Measurements from ENCODE around the gene ABHD11. TPM values are rescaled to one million over a fixed set of nuclear protein-coding genes. Genes with fewer than 3 reads are reported as not detected.
A peak's percentile ranks its signal among the peaks of the same experiment; 100 is the strongest.
"Not testable (repeated sequence)": the region's sequence is repeated elsewhere in the genome, so short reads cannot be mapped to it uniquely, and the experiment has no call there.

Gene ABHD11
- total and polyA plus RNA-seq, 5 donors from 2014 or later = 14.5 to 19.3 (median 17.2) TPM

DNA sequence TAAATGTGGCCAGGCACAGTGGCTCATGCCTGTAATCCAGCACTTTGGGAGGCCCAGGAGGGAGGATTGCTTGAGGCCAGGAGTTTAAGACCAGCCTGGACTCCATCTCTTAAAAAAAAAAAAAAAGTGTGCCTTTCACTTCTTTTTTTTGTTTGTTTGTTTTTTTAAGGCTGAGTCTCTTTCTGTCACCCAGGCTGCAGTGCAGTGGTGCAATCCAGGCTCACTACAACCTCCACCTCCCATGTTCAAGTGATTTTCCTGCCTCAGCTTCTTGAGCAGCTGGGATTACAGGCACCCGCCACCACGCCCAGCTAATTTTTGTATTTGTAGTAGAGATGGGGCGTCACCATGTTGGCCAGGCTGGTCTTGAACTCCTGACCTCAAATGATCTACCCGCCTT, 16.4 kb downstream of the ABHD11 start:
- not testable (repeated sequence) for H3K9me3 Mint-ChIP-seq; H3K4me3 ChIP-seq (ENCODE audit: low read depth, low read length); H3K27ac Mint-ChIP-seq; H3K36me3 ChIP-seq (ENCODE audit: control insufficient read depth, insufficient read depth, low read length); H3K27ac ChIP-seq (ENCODE audit: insufficient read depth, low read length, poor library complexity, severe bottlenecking); ATAC-seq (ENCODE audit: low read depth in 2 of 2); H3K36me3 Mint-ChIP-seq; H3K9me3 ChIP-seq (ENCODE audit: control insufficient read depth in 2 of 2, low read length in 2 of 2); H3K27me3 ChIP-seq (ENCODE audit: control insufficient read depth, insufficient read depth, low read length); DNase-seq
- H3K4me3 Mint-ChIP-seq = peak overlapping the region in 2 of 4 donors; percentile 7 to 93
- peaks cover 27% of the 10 kb centered on the region for H3K4me1 ChIP-seq (ENCODE audit: control insufficient read depth, insufficient read depth, low read length, poor library complexity, severe bottlenecking)
- peaks cover 0 to 20% (median 14%) of the 10 kb centered on the region in 4 donors for H3K4me1 Mint-ChIP-seq
- peaks cover 16% of the 10 kb centered on the region for H3K27me3 Mint-ChIP-seq

GRCh38 chr7:73721377-73721817, 17.2 kb downstream of the ABHD11 start:
- Histone ChIP-seq H3K36me3 (ENCODE audit: control insufficient read depth, insufficient read depth, low read length) (no peaks in the 10 kb centered on the region), H3K27ac (ENCODE audit: insufficient read depth, low read length, poor library complexity, severe bottlenecking) (no peak overlapping the region), H3K4me3 (ENCODE audit: low read depth, low read length) (no peak overlapping the region), H3K9me3 (ENCODE audit: control insufficient read depth in 2 of 2, low read length in 2 of 2) (no peaks in the 10 kb centered on the region), H3K27me3 (ENCODE audit: control insufficient read depth, insufficient read depth, low read length) (peaks cover 3% of the 10 kb centered on the region), H3K4me1 (ENCODE audit: control insufficient read depth, insufficient read depth, low read length, poor library complexity, severe bottlenecking) (peaks cover 27% of the 10 kb centered on the region)
- DNase-seq = no peak
- Mint-ChIP-seq H3K9me3 (no peaks in the 10 kb centered on the region), H3K4me3 (peak overlapping the region; percentile 48 to 93 (median 82)), H3K36me3 (no peaks in the 10 kb centered on the region), H3K4me1 (peaks cover 0 to 25% (median 16%) of the 10 kb centered on the region in 4 donors), H3K27ac (peak overlapping the region in 1 of 3 donors; percentile 33), H3K27me3 (peaks cover 16% of the 10 kb centered on the region)
- ATAC-seq (ENCODE audit: low read depth in 2 of 2) = no peak

- H3K4me1 Mint-ChIP-seq = peaks cover 0 to 31% (median 17%) of the 10 kb centered on the region in 4 donors
- not testable (repeated sequence) for H3K9me3 Mint-ChIP-seq; ATAC-seq (ENCODE audit: low read depth in 2 of 2); H3K27me3 ChIP-seq (ENCODE audit: control insufficient read depth, insufficient read depth, low read length); H3K27ac ChIP-seq (ENCODE audit: insufficient read depth, low read length, poor library complexity, severe bottlenecking); H3K36me3 Mint-ChIP-seq; H3K9me3 ChIP-seq (ENCODE audit: control insufficient read depth in 2 of 2, low read length in 2 of 2); DNase-seq; H3K36me3 ChIP-seq (ENCODE audit: control insufficient read depth, insufficient read depth, low read length); H3K4me3 ChIP-seq (ENCODE audit: low read depth, low read length)
- H3K4me3 Mint-ChIP-seq = peak overlapping the region; percentile 86 to 93 (median 91)
- H3K27me3 Mint-ChIP-seq = peaks cover 16% of the 10 kb centered on the region
- peak overlapping the region; percentile 32 to 96 (median 65) for H3K27ac Mint-ChIP-seq
- H3K4me1 ChIP-seq (ENCODE audit: control insufficient read depth, insufficient read depth, low read length, poor library complexity, severe bottlenecking) = peaks cover 27% of the 10 kb centered on the region
Measured at GRCh38 chr7:73720443-73720842, 18.2 kb downstream of the ABHD11 start.

DNA sequence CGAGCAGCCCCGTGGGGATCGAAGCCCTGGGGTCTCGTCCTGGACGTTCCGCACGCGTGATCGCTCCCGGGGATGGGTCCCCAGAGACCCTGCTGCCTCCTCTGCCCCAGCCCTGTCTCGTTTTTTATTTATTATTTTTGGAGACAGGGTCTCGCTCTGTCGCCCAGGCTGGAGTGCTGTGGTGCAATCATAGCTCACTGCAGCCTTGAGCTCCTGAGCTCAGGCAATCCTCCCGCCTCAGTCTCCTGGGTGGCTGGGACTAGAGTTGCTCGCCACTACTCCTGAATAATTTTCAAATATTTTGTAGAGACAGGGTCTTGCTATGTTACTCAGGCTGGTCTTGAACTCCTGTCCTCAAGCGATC, 18.8 kb downstream of the ABHD11 start:
- Histone ChIP-seq H3K9me3 (ENCODE audit: control insufficient read depth in 2 of 2, low read length in 2 of 2) (no peaks in the 10 kb centered on the region), H3K4me3 (ENCODE audit: low read depth, low read length) (no peak overlapping the region), H3K36me3 (ENCODE audit: control insufficient read depth, insufficient read depth, low read length) (no peaks in the 10 kb centered on the region), H3K27ac (ENCODE audit: insufficient read depth, low read length, poor library complexity, severe bottlenecking) (no peak overlapping the region), H3K27me3 (ENCODE audit: control insufficient read depth, insufficient read depth, low read length) (no peaks in the 10 kb centered on the region), H3K4me1 (ENCODE audit: control insufficient read depth, insufficient read depth, low read length, poor library complexity, severe bottlenecking) (peaks cover 27% of the 10 kb centered on the region)
- DNase-seq (peak in 1 of 3 donors; percentile 22), ATAC-seq (ENCODE audit: low read depth in 2 of 2) (no peak)
- Mint-ChIP-seq H3K9me3 (no peaks in the 10 kb centered on the region), H3K36me3 (no peaks in the 10 kb centered on the region), H3K4me1 (peaks cover 0 to 31% (median 17%) of the 10 kb centered on the region in 4 donors), H3K27ac (no peak overlapping the region), H3K4me3 (peak overlapping the region; percentile 86 to 93 (median 91)), H3K27me3 (peaks cover 16% of the 10 kb centered on the region)

DNA sequence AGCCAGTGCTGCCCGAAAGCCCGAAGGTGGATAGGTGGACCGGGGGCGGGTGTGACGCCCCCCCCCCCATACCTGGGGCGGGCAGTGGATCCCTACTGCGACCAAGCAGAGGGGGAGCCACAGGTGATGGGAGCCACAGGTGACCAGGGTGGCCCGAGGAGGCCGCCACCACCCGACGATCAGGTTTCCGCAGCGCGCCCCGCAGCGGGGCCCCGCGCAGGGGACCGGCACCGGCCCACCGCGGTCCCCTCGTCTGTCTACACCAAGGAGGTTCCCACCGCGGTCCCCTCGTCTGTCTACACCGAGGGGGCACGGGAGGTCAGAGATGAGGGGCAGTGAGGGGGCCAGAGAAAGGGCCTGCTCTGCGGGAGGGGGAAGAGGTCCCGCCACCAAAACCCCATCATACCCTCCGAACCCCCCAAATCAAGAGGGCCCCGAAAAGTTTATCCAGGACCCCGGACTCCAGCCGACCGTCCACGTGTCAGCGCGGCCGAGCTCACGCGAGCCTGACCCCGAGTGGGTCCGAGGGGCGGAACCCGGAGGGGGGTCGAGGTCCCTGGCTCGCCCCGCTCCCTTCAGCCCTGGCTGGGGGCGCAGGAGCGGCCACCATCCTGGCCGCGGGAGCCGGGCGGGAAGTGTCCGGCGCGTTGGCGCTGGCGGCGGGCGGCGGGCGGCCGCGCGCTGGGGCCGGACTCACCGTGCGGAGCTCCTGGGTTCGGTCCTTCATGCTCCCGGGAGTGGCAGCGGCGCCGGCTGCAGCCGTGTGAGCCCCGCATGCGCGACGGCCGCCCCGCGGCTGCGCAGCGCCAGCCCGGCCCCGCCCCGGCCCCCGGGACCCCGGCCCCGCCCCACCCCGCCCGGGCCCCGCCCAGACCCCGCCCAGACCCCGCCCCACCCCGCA, 19.4 kb downstream of the ABHD11 start, which contains the start of gene STX1A:
Gene STX1A (minus strand): TSS at position 765 of the 901 bp plus-strand sequence. CDS start 38 bp downstream, at position 727.
- no peaks in the 10 kb centered on the region for H3K9me3 ChIP-seq (ENCODE audit: control insufficient read depth in 2 of 2, low read length in 2 of 2)
- no peaks in the 10 kb centered on the region for H3K36me3 ChIP-seq (ENCODE audit: control insufficient read depth, insufficient read depth, low read length)
- no peak within 1 kb of the TSS for H3K27ac ChIP-seq (ENCODE audit: insufficient read depth, low read length, poor library complexity, severe bottlenecking)
- no peaks in the 10 kb centered on the region for H3K36me3 Mint-ChIP-seq
- ATAC-seq (ENCODE audit: low read depth in 2 of 2) (peak; percentile 73 to 78), DNase-seq (peak; percentile 60 to 64 (median 62))
- peak within 1 kb of the TSS; percentile 88 to 96 (median 92) for H3K4me3 Mint-ChIP-seq
- H3K4me3 ChIP-seq (ENCODE audit: low read depth, low read length) = peak within 1 kb of the TSS; percentile 44
- H3K27me3 Mint-ChIP-seq = peaks cover 16% of the 10 kb centered on the region
- peaks cover 27% of the 10 kb centered on the region for H3K4me1 ChIP-seq (ENCODE audit: control insufficient read depth, insufficient read depth, low read length, poor library complexity, severe bottlenecking)
- H3K4me1 Mint-ChIP-seq = peaks cover 0 to 31% (median 17%) of the 10 kb centered on the region in 4 donors
- no peaks in the 10 kb centered on the region for H3K27me3 ChIP-seq (ENCODE audit: control insufficient read depth, insufficient read depth, low read length)
- peak within 1 kb of the TSS; percentile 32 to 96 (median 65) for H3K27ac Mint-ChIP-seq
- no peaks in the 10 kb centered on the region for H3K9me3 Mint-ChIP-seq

GRCh38 chr7:73718438-73718881, 20.1 kb downstream of the ABHD11 start:
- DNase-seq (no peak), ATAC-seq (ENCODE audit: low read depth in 2 of 2) (no peak)
- no peaks in the 10 kb centered on the region for H3K9me3 Mint-ChIP-seq
- peaks cover 16% of the 10 kb centered on the region for H3K27me3 Mint-ChIP-seq
- Histone ChIP-seq H3K4me3 (ENCODE audit: low read depth, low read length) (peak overlapping the region; percentile 44), H3K27ac (ENCODE audit: insufficient read depth, low read length, poor library complexity, severe bottlenecking) (no peak overlapping the region), H3K9me3 (ENCODE audit: control insufficient read depth in 2 of 2, low read length in 2 of 2) (no peaks in the 10 kb centered on the region), H3K36me3 (ENCODE audit: control insufficient read depth, insufficient read depth, low read length) (no peaks in the 10 kb centered on the region), H3K4me1 (ENCODE audit: control insufficient read depth, insufficient read depth, low read length, poor library complexity, severe bottlenecking) (peaks cover 27% of the 10 kb centered on the region), H3K27me3 (ENCODE audit: control insufficient read depth, insufficient read depth, low read length) (no peaks in the 10 kb centered on the region)
- peak overlapping the region; percentile 87 to 96 (median 89) for H3K4me3 Mint-ChIP-seq
- H3K27ac Mint-ChIP-seq = peak overlapping the region in 1 of 3 donors; percentile 73
- H3K36me3 Mint-ChIP-seq = no peaks in the 10 kb centered on the region
- peaks cover 0 to 31% (median 17%) of the 10 kb centered on the region in 4 donors for H3K4me1 Mint-ChIP-seq

- Histone ChIP-seq H3K27ac (ENCODE audit: insufficient read depth, low read length, poor library complexity, severe bottlenecking) (no peak overlapping the region), H3K9me3 (ENCODE audit: control insufficient read depth in 2 of 2, low read length in 2 of 2) (no peaks in the 10 kb centered on the region), H3K4me1 (ENCODE audit: control insufficient read depth, insufficient read depth, low read length, poor library complexity, severe bottlenecking) (peaks cover 27% of the 10 kb centered on the region), H3K4me3 (ENCODE audit: low read depth, low read length) (peak overlapping the region; percentile 44), H3K27me3 (ENCODE audit: control insufficient read depth, insufficient read depth, low read length) (no peaks in the 10 kb centered on the region), H3K36me3 (ENCODE audit: control insufficient read depth, insufficient read depth, low read length) (no peaks in the 10 kb centered on the region)
- Mint-ChIP-seq H3K9me3 (no peaks in the 10 kb centered on the region), H3K27me3 (peaks cover 16% of the 10 kb centered on the region), H3K27ac (peak overlapping the region; percentile 73 to 93 (median 84)), H3K4me1 (peaks cover 0 to 34% (median 17%) of the 10 kb centered on the region in 4 donors), H3K4me3 (peak overlapping the region; percentile 87 to 96 (median 89)), H3K36me3 (no peaks in the 10 kb centered on the region)
- ATAC-seq (ENCODE audit: low read depth in 2 of 2) = peak; percentile 68 to 70
- DNase-seq = peak; percentile 38 to 68 (median 44)
Measured at GRCh38 chr7:73717991-73718405, 20.6 kb downstream of the ABHD11 start.

Measured in CD4-positive, CD25-positive, alpha-beta regulatory T cell (primary cell).